ENCODE results near the gene CD28.

CD28 gene

DNA sequence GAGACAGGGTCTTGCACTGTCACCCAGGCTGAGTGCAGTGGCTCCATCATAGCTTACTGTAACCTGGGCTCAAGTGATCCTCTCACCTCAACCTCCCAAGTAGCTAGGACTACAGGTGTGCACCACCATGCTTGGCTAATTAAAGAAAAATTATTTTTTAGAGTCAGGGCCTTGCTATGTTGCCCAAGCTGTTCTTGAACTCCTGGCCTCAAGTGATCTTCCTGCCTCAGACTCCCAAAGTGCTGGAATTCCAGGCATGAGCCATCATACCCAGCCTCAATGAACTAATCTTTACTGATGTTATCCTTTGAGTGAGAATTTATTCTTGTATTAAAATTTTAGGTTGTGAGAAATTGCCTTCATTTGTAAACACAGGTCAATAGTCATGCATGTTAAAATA, 27.0 kb upstream of the CD28 start:
- Histone ChIP-seq H3K9me3 (ENCODE audit: low read length) (no peaks in the 10 kb centered on the region), H3K4me3 (ENCODE audit: low read depth, low read length, poor library complexity, severe bottlenecking) (no peak overlapping the region), H3K27me3 (ENCODE audit: insufficient read depth, low read length) (no peaks in the 10 kb centered on the region), H3K9ac (ENCODE audit: low read length) (no peak overlapping the region), H3K27ac (ENCODE audit: low read depth, low read length, poor library complexity, severe bottlenecking) (no peak overlapping the region), H3K4me1 (ENCODE audit: insufficient read depth, low read length, severe bottlenecking) (peaks cover 3% of the 10 kb centered on the region), H4K20me1 (ENCODE audit: insufficient read depth, low read length) (no peaks in the 10 kb centered on the region), H3F3A (ENCODE audit: insufficient read depth, low read length) (no peaks in the 10 kb centered on the region), H3K79me2 (ENCODE audit: insufficient read depth, low read length) (no peaks in the 10 kb centered on the region), H2AFZ (ENCODE audit: low read length) (no peak overlapping the region), H3K4me2 (ENCODE audit: low read length) (no peak overlapping the region), H3K36me3 (ENCODE audit: insufficient read depth, low read length) (no peaks in the 10 kb centered on the region), H3K9me2 (ENCODE audit: low read depth, low read length) (no peaks in the 10 kb centered on the region)
- TF ChIP-seq, protein P1, sequence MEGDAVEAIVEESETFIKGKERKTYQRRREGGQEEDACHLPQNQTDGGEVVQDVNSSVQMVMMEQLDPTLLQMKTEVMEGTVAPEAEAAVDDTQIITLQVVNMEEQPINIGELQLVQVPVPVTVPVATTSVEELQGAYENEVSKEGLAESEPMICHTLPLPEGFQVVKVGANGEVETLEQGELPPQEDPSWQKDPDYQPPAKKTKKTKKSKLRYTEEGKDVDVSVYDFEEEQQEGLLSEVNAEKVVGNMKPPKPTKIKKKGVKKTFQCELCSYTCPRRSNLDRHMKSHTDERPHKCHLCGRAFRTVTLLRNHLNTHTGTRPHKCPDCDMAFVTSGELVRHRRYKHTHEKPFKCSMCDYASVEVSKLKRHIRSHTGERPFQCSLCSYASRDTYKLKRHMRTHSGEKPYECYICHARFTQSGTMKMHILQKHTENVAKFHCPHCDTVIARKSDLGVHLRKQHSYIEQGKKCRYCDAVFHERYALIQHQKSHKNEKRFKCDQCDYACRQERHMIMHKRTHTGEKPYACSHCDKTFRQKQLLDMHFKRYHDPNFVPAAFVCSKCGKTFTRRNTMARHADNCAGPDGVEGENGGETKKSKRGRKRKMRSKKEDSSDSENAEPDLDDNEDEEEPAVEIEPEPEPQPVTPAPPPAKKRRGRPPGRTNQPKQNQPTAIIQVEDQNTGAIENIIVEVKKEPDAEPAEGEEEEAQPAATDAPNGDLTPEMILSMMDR (IDR thresholded peaks at IDR 0.05; ENCODE audit: low read length) = no peak
- no peak for TF ChIP-seq EZH2 (IDR thresholded peaks at IDR 0.05; ENCODE audit: borderline replicate concordance, low read length)

DNA sequence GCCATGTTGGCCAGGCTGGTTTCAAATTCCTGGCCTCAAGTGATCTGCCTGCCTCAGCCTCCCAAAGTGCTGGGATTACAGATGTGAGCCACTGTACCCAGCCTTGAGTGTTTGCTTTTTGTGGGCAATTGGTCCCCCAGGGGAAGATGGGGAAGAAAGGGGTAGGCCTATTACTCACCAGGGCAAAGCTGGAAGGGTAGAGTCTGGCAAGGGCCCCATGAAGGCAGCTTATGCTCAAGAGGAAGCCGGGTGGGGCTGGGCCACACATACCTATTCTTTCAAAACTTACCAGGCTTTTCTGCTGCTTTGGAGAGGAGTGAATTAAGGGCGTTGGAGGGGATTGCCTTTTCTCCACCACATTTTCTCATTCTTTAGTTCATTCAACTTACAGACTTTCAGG, 24.5 kb upstream of the CD28 start:
- Histone ChIP-seq H3K9me2 (ENCODE audit: low read depth, low read length) (no peaks in the 10 kb centered on the region), H3K27me3 (ENCODE audit: insufficient read depth, low read length) (no peaks in the 10 kb centered on the region; the same call in 1 of the 2 replicates), H3K27ac (ENCODE audit: low read depth, low read length, poor library complexity, severe bottlenecking) (no peak overlapping the region), H3K4me1 (ENCODE audit: insufficient read depth, low read length, severe bottlenecking) (no peaks in the 10 kb centered on the region), H3K4me2 (ENCODE audit: low read length) (no peak overlapping the region), H3K4me3 (ENCODE audit: low read depth, low read length, poor library complexity, severe bottlenecking) (no peak overlapping the region), H3K9me3 (ENCODE audit: low read length) (no peaks in the 10 kb centered on the region), H3K36me3 (ENCODE audit: insufficient read depth, low read length) (no peaks in the 10 kb centered on the region), H2AFZ (ENCODE audit: low read length) (no peak overlapping the region), H3K79me2 (ENCODE audit: insufficient read depth, low read length) (no peaks in the 10 kb centered on the region), H4K20me1 (ENCODE audit: insufficient read depth, low read length) (no peaks in the 10 kb centered on the region), H3F3A (ENCODE audit: insufficient read depth, low read length) (no peaks in the 10 kb centered on the region), H3K9ac (ENCODE audit: low read length) (no peak overlapping the region)
- no peak for TF ChIP-seq EZH2 (IDR thresholded peaks at IDR 0.05; ENCODE audit: borderline replicate concordance, low read length)
- TF ChIP-seq, protein P1 (IDR thresholded peaks at IDR 0.05; ENCODE audit: low read length) = no peak

DNA sequence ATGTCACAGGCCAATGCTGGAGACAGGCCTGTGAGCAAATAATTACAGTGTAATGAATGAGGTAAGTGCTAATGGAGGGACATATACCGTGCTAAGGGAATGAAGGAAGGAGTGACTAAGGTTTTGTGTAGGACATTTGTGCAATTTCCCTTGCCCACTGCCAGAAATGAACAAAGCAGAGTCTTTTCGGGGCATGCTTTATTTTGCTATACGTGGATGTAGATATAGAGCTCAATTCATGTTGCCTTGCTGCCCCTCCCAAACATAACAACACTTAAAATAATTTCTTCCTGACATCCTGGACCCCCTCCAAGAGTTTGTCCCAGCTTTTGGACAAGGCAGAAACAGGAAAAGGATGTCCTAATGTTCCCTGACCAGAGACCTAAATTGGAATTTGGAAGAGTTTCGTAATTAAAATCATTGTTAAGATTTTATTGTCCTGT, 23.7 kb upstream of the CD28 start:
- Histone ChIP-seq H3K4me2 (ENCODE audit: low read length) (no peak overlapping the region), H3K79me2 (ENCODE audit: insufficient read depth, low read length) (no peaks in the 10 kb centered on the region), H3K27me3 (ENCODE audit: insufficient read depth, low read length) (no peaks in the 10 kb centered on the region; the same call in 1 of the 2 replicates), H3K36me3 (ENCODE audit: insufficient read depth, low read length) (no peaks in the 10 kb centered on the region), H3K9me3 (ENCODE audit: low read length) (no peaks in the 10 kb centered on the region), H3K9me2 (ENCODE audit: low read depth, low read length) (no peaks in the 10 kb centered on the region), H4K20me1 (ENCODE audit: insufficient read depth, low read length) (no peaks in the 10 kb centered on the region), H2AFZ (ENCODE audit: low read length) (no peak overlapping the region), H3F3A (ENCODE audit: insufficient read depth, low read length) (no peaks in the 10 kb centered on the region), H3K27ac (ENCODE audit: low read depth, low read length, poor library complexity, severe bottlenecking) (no peak overlapping the region), H3K4me1 (ENCODE audit: insufficient read depth, low read length, severe bottlenecking) (no peaks in the 10 kb centered on the region), H3K9ac (ENCODE audit: low read length) (no peak overlapping the region), H3K4me3 (ENCODE audit: low read depth, low read length, poor library complexity, severe bottlenecking) (no peak overlapping the region)
- no peak for TF ChIP-seq EZH2 (IDR thresholded peaks at IDR 0.05; ENCODE audit: borderline replicate concordance, low read length)
- TF ChIP-seq, protein P1 (IDR thresholded peaks at IDR 0.05; ENCODE audit: low read length) = no peak
